Thyroid gland (tissue), 4 donors: ENCODE results near the gene DTHD1. TPM values are rescaled to one million over a fixed set of nuclear protein-coding genes. Genes with fewer than 3 reads are reported as not detected.
A peak's percentile ranks its signal among the peaks of the same experiment; 100 is the strongest.

Source experiments
- DNase-seq, 2 donors: peaks; one replicate each; pipeline ENCODE4 v3.0.0-alpha.2; 2019
- H3K27ac ChIP-seq, 3 donors: fragments of 200-600 bp; sonication (generic); 1 replicate in 2 of 3; 2 replicates in 1 of 3; pipeline ENCODE4 v1.5.1; 2016 to 2019; ENCODE audit warnings: mild to moderate bottlenecking in 1 of 3, moderate library complexity in 1 of 3
- H3K27me3 ChIP-seq: fragments of 200-600 bp; sonication (generic); one replicate; pipeline ENCODE4 v1.5.1; 2019
- H3K36me3 ChIP-seq, 2 donors: fragments of 200-600 bp; sonication (generic); one replicate each; pipeline ENCODE4 v1.5.1; 2016 to 2019
- H3K4me1 ChIP-seq, 2 donors: fragments of 200-600 bp; sonication (generic); one replicate each; pipeline ENCODE4 v1.5.1; 2017 to 2019
- H3K4me3 ChIP-seq, 3 donors: fragments of 200-600 bp; sonication (generic); replicated peaks in 1 of 3; 1 replicate in 2 of 3; 2 replicates in 1 of 3; pipeline ENCODE4 v1.5.1; 2016; ENCODE audit warnings: mild to moderate bottlenecking in 1 of 3
- H3K9me3 ChIP-seq: fragments of 200-600 bp; sonication (generic); one replicate; pipeline ENCODE4 v1.5.1; 2017
- POLR2A ChIP-seq, 2 donors: fragments of 450-650 bp; IDR thresholded peaks; one replicate each; pipeline ENCODE4 v1.6.1; 2017; ENCODE audit warnings: antibody characterized with exemption in 2 of 2, mild to moderate bottlenecking in 2 of 2, moderate library complexity in 1 of 2
- WGBS, 2 donors: methylation state at CpG; one replicate each; pipeline ENCODE4 v1.1.5; 2017; 5-methylcytosine and 5-hydroxymethylcytosine counted together
- intact Hi-C: fragments of 100-400 bp; cut with DNase I; formaldehyde crosslinking; loops from one replicate; pipeline ENCODE4 v1.15.1; 2023
- total RNA-seq, 4 donors: library from RNA; depleted of rRNA; stranded (reverse); fragments of >200 nt; gene quantifications; one replicate each; pipeline ENCODE4 v1.2.3, GENCODE V29; 2016
- TF ChIP-seq, protein P1 (sequence below), 6 experiments: fragments of 200-600 bp in 3 of 6; fragments of 450-650 bp in 3 of 6; sonication (generic) in 3 of 6; IDR thresholded peaks; one replicate each; pipeline ENCODE4 v1.5.1; 2016 to 2019; ENCODE audit warnings: antibody characterized with exemption in 6 of 6, mild to moderate bottlenecking in 2 of 6, inconsistent platforms in 1 of 6, moderate library complexity in 1 of 6

Gene DTHD1
- total RNA-seq, 4 donors from 2014 or later: 0.27 to 0.71 (median 0.52) TPM

GRCh38 chr4:36273276-36273675 is 8.1 kb upstream of the DTHD1 start:
- no peak overlapping the region for H3K4me3 ChIP-seq
- TF ChIP-seq POLR2A (IDR thresholded peaks at IDR 0.05): no peak
- TF ChIP-seq, protein P1, sequence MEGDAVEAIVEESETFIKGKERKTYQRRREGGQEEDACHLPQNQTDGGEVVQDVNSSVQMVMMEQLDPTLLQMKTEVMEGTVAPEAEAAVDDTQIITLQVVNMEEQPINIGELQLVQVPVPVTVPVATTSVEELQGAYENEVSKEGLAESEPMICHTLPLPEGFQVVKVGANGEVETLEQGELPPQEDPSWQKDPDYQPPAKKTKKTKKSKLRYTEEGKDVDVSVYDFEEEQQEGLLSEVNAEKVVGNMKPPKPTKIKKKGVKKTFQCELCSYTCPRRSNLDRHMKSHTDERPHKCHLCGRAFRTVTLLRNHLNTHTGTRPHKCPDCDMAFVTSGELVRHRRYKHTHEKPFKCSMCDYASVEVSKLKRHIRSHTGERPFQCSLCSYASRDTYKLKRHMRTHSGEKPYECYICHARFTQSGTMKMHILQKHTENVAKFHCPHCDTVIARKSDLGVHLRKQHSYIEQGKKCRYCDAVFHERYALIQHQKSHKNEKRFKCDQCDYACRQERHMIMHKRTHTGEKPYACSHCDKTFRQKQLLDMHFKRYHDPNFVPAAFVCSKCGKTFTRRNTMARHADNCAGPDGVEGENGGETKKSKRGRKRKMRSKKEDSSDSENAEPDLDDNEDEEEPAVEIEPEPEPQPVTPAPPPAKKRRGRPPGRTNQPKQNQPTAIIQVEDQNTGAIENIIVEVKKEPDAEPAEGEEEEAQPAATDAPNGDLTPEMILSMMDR (IDR thresholded peaks at IDR 0.05): no peak
- no peaks in the 10 kb centered on the region for H3K36me3 ChIP-seq
- no peaks in the 10 kb centered on the region for H3K9me3 ChIP-seq
- no peaks in the 10 kb centered on the region for H3K27me3 ChIP-seq
- WGBS, 2 donors: 92 to 95% methylated on average over 4 of the region's 4 CpGs
- no peak for DNase-seq
- H3K27ac ChIP-seq: no peak overlapping the region
- intact Hi-C loops: no loop called here
- peaks cover 28 to 37% of the 10 kb centered on the region in 2 donors for H3K4me1 ChIP-seq

DNA sequence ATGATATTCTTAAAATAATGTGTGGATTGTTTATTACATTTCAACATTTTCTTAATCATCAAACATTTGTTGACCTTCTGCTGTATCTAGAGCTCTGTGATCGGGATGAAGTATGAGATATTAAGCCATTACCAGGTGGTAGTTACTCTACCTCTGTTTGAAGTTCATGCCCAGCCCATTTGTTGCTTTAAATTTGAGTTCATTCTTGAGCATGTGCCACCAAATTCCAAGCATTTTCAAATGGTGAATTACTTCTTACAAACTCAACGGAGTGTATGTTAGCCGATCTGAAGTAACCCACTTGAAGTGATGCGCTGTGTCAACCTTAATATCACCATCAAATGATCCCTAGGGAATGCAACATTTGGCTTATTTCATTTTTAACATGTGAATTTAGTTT is 7.3 kb upstream of the DTHD1 start:
- intact Hi-C loops: no loop called here
- H3K27ac ChIP-seq: peak overlapping the region; percentile 54 to 76 (median 70)
- H3K36me3 ChIP-seq: no peaks in the 10 kb centered on the region
- peak in 1 of 2 donors; percentile 19 for TF ChIP-seq POLR2A (IDR thresholded peaks at IDR 0.05)
- TF ChIP-seq, protein P1 (IDR thresholded peaks at IDR 0.05): no peak
- no peaks in the 10 kb centered on the region for H3K27me3 ChIP-seq
- 36 to 46% methylated on average over 4 of the region's 4 CpGs for WGBS, 2 donors
- H3K4me1 ChIP-seq: peaks cover 28 to 37% of the 10 kb centered on the region in 2 donors
- no peak overlapping the region for H3K4me3 ChIP-seq
- DNase-seq: peak; percentile 37
- no peaks in the 10 kb centered on the region for H3K9me3 ChIP-seq

- WGBS, 2 donors: 88 to 90% methylated on average over 4 of the region's 4 CpGs
- intact Hi-C loops: no loop called here
- no peak for TF ChIP-seq POLR2A (IDR thresholded peaks at IDR 0.05)
- TF ChIP-seq, protein P1 (IDR thresholded peaks at IDR 0.05): no peak
- Histone ChIP-seq H3K4me3 (no peak overlapping the region), H3K4me1 (peaks cover 42 to 54% of the 10 kb centered on the region in 2 donors), H3K27ac (peak overlapping the region; percentile 10 to 71 (median 38)), H3K36me3 (no peaks in the 10 kb centered on the region), H3K9me3 (no peaks in the 10 kb centered on the region), H3K27me3 (no peaks in the 10 kb centered on the region)
- no peak for DNase-seq
Observed at GRCh38 chr4:36277533-36277932, 3.9 kb upstream of the DTHD1 start.

- 87 to 93% methylated on average over 2 of the region's 2 CpGs for WGBS, 2 donors
- no peak overlapping the region for H3K27ac ChIP-seq
- TF ChIP-seq POLR2A (IDR thresholded peaks at IDR 0.05): no peak
- TF ChIP-seq, protein P1 (IDR thresholded peaks at IDR 0.05): no peak
- H3K27me3 ChIP-seq: no peaks in the 10 kb centered on the region
- no peak overlapping the region for H3K4me3 ChIP-seq
- H3K9me3 ChIP-seq: no peaks in the 10 kb centered on the region
- DNase-seq: no peak
- peaks cover 37 to 48% of the 10 kb centered on the region in 2 donors for H3K4me1 ChIP-seq
- no peaks in the 10 kb centered on the region for H3K36me3 ChIP-seq
- intact Hi-C loops: no loop called here
Observed at GRCh38 chr4:36278789-36279188, 2.6 kb upstream of the DTHD1 start.

DNA sequence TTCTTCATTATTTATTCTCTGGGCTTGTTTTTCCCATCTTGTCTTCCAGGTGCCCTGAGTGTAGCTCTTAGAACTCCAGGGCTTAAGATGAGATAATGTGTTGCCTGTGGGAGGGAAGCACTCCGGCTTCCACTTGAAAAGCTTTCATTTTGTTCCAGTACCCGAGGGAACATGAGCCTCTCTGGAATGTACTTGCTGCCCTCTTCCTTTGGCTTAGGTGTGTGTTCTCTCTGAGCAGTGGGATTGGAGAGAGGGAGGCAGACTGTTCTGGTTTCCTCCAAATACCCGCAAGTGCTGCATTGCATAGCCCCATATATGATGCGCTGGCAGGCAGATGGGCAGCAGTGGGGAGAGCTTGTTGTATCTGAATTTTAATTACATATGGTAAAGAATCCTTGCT is 861 bp upstream of the DTHD1 start:
- no peaks in the 10 kb centered on the region for H3K9me3 ChIP-seq
- H3K36me3 ChIP-seq: no peaks in the 10 kb centered on the region
- peaks cover 25 to 34% of the 10 kb centered on the region in 2 donors for H3K4me1 ChIP-seq
- WGBS, 2 donors: 37 to 43% methylated on average over 4 of the region's 4 CpGs
- H3K27ac ChIP-seq: peak overlapping the region; percentile 49 to 71 (median 60)
- DNase-seq: peak; percentile 70 to 72
- TF ChIP-seq, protein P1 (IDR thresholded peaks at IDR 0.05): peak in 4 of 6 experiments; percentile 20 to 46 (median 34)
- peak in 1 of 2 donors; percentile 65 for TF ChIP-seq POLR2A (IDR thresholded peaks at IDR 0.05)
- no peaks in the 10 kb centered on the region for H3K27me3 ChIP-seq
- intact Hi-C loops: no loop called here
- H3K4me3 ChIP-seq: no peak overlapping the region
